Heart left ventricle (tissue), 13 donors: ENCODE results near the gene TNFRSF1B.

Experiments used
- CTCF ChIP-seq, 12 donors: fragments of 200-600 bp; sonication (generic) in 4 of 12; IDR thresholded peaks; one replicate each; pipeline versions ENCODE4 v1.5.0 to v1.8.0; 2018 to 2022; ENCODE audit warnings: antibody characterized with exemption in 12 of 12, mild to moderate bottlenecking in 5 of 12
- POLR2A ChIP-seq, 2 donors: fragments of 450-650 bp; IDR thresholded peaks; one replicate each; pipeline ENCODE4 v1.6.1; 2017; ENCODE audit warnings: antibody characterized with exemption in 2 of 2, mild to moderate bottlenecking in 2 of 2, moderate library complexity in 2 of 2
- donor health status: ischemic (EF 13 %, LVEDD 7.1; RV severe dilation, severe dysfunction).
- donor health status: DM: no; HTN: yes; CAD: no.
- donor health status: DM: no; HTN: no; CAD: no.
- donor health status: ischemic (EF 25% LVEDD 6.9; RV normal size, moderate dysfunction).
- donor health status: ischemic (EF 25% LVEDD 5.7; RV mildly dilated, moderate dysfunction).
- donor health status: ischemic (EF 35%, LVEDD 5.7; RV mildly dilated, moderate dysfunction).
- donor health status: nonischemic (EF 11% LVEDD 7.7; RV severe dilation, severe dysfunction).
- donor health status: DM: yes; HTN: yes; CAD: no.
- donor health status: PGD.
- donor health status: ischemic (EF 29% LVEDD 5.4; RV normal size, mild dysfunction).
- donor health status: nonischemic (EF 23%, LVEDD 6.1; RV moderate dilation, normal function).

- TF ChIP-seq CTCF (IDR thresholded peaks at IDR 0.05) (no peak), POLR2A (IDR thresholded peaks at IDR 0.05) (no peak)
Observed at GRCh38 chr1:12153181-12153785, 13.5 kb upstream of the TNFRSF1B start.
